ENCODE results near the gene FAM241B. TPM values are rescaled to one million over a fixed set of nuclear protein-coding genes. Genes with fewer than 3 reads are reported as not detected.

FAM241B gene
- total RNA-seq, 1 experiment from 2014 or later: 24.4 TPM

GRCh38 chr10:69682955-69683474 is 53.0 kb downstream of the FAM241B start (continued):
- no peak for TF ChIP-seq IRF1 (CRISPR knock-in tag; IDR thresholded peaks at IDR 0.05)
- TF ChIP-seq HMGA2 (CRISPR knock-in tag; IDR thresholded peaks at IDR 0.05): no peak
- TF ChIP-seq SMAD3 (CRISPR knock-in tag; IDR thresholded peaks at IDR 0.05; ENCODE audit: borderline replicate concordance): no peak

Other genes starting within 250 kb of the FAM241B start
- gene TACR2, start 213.3 kb upstream of the FAM241B start, total RNA-seq (2021): 0.20 TPM in 1 of 3 replicates, not detected in the others
- gene TSPAN15, start 178.8 kb upstream of the FAM241B start, total RNA-seq (2021): 8.3 to 10.4 TPM (median 10.1 TPM) in 3 replicates
- 1.9 to 2.4 TPM (median 2.0 TPM) in 3 replicates for gene NEUROG3, start 56.8 kb upstream of the FAM241B start, total RNA-seq (2021)
- gene COL13A1, start 171.7 kb downstream of the FAM241B start, total RNA-seq (2021): 3.5 to 7.1 TPM (median 4.2 TPM) in 3 replicates

All from WTC11 (cell line).